RPMI8226 (cell line): ENCODE results near the gene EPHA2.

ENCODE experiments used
- DNase-seq: peaks from one replicate; pipeline ENCODE4 v3.0.0-alpha.2; 2015

EPHA2 gene

DNA sequence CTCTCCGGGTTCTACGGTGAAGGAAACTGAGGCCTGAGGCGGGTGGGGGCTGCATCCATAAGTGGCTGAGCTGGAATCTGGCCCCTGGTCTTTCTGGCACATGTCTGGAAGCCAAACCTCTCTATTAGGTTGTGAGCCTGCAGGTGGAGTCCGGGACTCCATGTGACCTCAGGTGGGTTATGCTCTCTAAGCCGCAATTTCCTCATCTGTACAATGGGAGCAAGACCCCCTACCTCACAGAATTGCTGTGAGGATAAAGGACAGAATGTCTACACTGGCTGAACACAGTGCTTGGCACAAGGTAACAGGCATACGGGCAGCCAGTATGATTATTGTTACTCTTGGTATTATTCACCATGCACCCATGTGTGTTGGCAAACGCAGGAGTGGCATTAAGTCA is 6.7 kb downstream of the EPHA2 start:
- DNase-seq, result no peak

DNA sequence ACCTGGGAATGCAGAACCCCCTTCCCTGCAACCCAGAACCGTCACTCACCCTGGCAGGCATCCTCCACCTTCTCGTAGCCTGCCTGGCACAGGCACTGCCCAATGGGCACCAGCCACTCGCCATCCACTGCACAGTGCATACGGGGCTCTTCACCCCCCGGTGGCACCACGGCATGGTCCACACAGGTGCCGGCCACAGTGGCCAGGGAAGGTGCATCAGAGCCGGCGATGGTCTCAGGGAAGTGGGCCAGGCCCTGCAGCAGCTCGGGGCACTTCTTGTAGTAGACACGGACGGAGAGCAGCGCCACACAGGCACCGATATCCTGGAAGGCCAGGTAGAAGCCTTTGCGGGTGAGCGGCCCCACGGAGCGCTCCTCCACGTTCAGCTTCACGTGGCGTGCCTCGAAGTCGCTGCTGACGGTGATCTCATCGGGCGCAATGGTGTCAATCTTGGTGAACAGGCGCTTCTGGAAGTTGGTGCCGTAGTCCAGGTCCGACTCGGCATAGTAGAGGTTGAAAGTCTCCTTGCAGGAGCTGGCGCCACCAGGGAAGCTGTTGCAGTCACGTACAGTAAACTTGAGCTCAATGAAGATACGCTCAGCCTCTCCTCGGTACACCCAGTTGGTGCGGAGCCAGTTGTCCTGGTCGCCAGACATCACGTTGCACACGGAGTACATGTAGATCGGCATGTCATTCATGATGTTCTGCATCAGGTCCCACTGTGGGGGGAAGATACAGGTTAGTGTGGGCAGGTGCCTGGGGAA is 7.4 kb downstream of the EPHA2 start:
- no peak for DNase-seq

DNA sequence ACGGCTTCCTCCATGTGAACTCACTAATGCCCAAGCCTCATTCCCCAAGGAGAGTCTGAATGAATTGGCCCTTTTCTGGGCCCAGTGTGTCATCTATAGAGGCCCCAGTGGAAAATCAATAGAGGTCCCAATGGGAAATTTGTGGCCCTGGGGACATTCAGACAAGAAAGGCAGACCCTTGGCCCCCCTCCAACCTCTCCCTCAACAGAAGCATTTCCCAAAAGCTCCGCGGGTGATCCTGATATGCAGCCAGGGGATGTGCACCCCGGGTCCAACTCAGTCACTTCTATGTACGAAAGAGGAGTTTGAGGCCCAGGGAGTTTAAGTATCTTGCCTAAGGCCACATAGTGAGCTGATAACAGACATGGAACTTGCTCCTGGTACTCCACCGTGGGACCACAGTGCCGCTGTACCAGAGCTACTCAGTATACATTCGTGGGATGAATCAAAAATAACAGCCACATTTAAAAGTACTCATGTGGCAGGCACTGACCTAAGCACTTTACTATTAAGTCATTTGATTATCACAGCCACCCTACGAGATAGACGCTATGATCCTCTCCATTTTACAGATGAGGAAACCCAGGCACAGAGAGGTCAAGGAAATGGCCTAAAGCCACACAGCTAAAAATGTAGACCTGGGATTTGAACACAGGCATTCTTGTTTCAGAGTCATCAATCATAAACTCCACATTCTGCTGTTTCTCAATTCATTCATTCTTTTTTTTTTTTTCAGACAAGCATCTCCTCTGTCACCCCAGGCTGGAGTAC is 8.5 kb downstream of the EPHA2 start:
- DNase-seq, result no peak

DNA sequence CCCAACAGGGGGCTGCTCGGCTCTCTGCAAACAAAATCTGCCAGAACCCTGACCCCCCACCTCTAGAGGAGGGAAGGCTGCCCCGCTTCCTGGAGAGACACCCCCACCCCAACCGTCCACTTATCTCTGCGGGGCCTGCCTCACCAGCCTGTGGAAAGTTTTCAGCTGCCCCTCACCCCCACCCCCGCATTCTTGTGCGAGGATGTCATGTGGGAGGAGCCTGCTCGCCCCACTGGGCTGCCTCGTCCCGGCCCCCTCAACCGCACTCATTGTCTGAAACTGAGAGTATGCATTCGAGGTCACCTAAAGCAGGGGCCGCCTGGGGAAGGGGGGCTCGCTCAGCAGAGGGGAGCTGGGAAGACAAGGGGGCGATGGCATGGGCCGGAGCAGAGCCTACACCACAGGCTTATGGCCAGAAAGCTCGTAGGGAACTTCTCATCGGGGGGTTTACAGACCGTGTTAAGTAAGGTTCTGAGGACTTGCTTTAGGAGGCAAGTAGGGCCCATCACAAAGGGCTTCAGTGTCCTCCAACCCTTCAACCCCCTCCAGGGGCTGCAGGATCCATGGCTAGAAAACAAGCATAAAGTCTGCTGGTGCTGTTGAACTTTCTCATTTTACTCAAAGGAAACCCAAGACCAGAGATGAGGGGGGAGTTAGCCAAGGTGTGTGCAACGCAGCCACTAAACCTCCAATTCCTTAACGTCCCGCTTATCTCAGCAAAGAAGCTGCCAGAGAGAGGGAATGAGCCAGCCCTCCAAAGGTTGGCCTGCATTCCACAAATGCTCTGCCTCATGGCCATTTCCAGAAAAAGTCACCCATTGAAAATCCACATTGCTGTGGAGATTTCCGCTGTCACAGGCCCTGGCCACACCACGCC is 9.4 kb downstream of the EPHA2 start:
- no peak for DNase-seq

DNA sequence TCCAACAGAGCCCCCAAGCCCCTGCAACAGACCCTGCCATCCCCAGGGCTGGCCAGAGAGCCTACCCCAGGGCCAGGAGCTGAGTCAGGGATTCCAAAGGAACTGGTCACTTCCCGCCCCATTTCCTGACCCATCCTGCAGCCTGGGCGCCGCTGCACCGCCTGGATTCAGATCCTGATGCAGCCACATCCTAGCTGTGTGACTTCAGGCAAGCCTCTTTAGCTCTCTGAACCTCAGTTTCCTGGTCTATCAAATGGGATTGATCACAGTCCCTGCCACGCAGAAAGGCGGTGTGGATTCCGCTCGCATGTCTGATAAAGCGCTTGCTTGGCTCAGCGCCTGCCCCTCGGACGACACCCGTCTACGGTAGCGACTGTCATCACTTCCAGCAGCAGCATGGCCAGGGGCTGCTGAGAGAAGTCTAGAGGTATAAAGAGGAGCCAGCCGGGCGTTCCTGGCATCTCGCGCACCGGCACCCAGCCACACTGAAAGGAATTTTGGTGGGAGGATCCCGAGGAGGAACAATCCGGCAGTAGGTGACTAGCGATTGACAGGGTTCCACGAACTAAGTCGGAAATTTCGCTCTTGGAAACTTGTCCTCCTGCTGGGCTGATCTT is 10.1 kb downstream of the EPHA2 start:
- no peak for DNase-seq

DNA sequence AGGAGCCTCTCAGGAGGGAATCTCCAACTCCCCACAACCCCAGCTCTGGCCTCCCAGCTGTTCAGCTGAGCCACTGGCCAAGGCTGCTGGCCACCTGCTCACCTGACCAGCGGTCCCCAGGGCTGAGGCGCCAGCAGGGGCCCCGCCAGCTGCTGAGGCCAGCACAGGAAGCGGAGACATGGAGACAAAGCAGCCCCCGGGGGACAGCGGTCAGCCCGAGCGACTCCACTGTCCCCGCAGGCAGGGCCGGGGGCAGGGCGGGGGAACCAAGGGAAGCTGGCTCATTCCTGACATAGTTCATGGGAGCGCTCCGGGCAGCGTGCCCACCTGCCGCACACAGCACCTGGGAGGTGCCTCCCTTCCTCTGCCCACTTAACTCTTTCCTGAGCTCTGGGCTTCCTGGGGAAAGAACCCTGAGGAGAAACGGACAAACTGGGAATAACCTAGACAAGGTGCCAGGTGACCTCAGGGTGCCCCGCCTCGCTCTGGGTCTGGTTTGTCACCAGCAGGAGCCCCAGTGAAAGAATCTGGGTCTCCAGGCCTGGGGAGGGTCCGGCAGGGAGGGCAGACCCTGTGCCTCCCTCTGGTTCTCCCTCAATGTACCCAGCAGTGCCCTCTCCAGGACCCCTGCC is 10.7 kb downstream of the EPHA2 start:
- DNase-seq, result no peak

DNA sequence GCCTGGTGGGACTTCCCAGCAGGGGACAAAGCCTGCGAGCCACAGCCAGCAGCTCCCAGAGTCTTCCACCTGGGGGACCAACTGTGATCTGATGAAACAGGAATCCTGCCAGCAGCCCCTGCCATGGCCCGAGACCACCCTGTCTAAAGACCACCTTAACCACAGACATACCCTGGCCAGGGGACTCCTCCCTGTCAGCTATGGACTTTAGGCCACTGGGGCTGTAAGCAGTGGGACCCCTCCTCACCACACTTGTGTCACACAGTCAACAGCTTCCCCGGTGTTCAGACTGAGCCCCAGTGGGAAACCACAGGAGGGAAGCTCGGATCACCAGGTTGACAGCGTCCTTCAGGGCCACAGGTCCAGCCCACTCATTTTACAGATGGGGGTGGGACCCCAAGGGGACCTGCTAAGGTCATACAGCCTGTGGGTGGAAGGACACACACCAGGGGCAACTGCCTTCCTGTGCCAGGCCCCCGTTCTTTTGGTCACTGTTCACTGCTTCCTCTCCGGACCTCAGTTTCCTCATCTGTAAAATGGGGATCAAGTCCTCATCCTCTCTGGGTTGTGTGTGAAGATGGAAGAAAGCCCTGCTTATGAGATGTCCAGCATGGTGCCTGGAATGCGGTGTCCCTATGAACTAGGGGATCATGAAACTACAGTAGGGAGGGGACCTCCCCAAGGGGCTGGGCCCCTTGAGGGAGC is 11.4 kb downstream of the EPHA2 start:
- no peak for DNase-seq

DNA sequence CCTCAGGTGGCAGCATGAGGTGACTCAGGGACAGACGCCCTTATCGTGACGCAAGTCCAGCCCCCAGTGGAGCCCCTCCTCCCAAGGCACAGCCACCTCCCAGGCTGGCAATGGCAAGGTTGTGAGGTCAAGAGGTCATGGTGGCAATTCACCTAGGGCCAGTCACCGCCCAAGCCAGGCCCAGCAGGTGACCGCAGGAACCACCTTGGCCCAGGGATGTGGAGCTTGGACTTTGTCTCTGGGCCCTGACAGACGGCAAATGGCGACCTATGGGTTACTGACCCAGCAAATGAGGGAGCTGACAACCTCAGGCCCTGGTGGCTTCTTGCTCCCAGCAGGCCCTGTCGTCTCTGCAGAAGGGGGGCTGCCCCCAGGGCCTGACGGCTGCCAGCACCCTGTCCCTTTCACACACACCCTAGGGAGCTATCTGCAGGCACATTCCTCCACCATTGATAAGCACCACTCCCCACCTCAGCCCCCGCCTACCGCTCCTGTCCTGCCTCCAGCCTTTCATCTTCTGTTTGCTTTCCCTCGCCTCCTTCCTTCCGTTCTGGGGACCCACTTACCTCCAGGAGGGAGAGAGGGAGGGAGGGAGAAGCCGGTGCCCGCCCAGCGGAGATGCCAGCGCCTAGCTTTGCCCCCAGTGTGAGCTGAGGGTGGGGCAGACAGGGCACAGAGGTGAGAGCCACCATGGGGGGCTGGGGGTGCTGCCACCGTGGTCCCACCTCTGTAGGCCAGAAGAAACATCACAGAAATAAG is 12.1 kb downstream of the EPHA2 start:
- no peak for DNase-seq

DNA sequence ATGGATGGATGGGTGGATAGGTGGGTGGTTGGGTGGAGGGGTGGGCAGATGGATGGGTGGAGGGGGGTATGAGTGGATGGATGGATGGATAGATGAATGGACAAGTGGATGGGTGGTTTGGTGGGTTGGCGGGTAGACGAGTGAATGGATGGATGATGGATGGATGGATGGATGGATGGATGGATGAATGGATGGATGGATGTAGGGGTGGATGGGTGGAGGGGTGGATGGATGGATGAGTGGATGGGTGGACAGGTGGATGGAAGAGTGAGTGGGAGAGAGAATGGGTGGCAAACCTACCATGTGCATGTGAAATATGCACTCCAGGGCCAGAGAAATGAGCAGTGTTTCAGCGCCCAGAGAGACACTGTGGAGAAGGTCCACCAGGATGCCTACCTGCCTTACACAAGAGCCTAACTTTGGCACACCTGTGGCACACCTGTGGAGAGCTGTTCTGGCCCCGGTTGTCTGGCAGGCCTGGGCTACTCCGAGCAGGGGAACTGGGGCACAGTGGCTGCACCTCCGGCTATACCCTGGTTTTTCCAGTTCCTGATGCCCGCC is 12.8 kb downstream of the EPHA2 start:
- no peak for DNase-seq

DNA sequence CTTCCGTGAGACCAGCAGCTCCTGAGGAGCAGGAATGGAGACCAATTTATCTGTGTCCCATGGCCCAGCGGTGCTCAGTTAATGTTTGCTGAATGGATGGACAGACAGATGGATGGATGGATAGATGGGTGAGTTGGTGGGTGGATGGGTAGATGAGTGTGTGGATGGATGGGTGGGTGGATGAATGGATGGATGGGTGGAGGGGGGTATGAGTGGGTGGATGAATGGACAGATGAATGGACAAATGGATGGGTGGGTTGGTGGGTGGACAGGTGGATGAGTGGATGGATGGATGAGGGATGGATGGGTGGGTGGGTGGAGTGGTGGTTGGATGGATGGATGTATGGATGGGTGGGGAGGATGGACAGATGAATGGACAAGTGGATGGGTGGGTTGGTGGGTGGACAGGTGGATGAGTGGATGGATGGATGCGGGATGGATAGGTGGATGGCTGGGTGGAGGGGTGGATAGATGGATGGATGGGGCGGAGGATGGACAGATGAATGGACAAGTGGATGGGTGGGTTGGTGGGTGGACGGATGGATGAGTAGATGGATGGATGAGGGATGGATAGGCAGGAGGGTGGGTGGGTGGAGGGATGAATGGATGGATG is 13.4 kb downstream of the EPHA2 start:
- DNase-seq, result no peak

DNA sequence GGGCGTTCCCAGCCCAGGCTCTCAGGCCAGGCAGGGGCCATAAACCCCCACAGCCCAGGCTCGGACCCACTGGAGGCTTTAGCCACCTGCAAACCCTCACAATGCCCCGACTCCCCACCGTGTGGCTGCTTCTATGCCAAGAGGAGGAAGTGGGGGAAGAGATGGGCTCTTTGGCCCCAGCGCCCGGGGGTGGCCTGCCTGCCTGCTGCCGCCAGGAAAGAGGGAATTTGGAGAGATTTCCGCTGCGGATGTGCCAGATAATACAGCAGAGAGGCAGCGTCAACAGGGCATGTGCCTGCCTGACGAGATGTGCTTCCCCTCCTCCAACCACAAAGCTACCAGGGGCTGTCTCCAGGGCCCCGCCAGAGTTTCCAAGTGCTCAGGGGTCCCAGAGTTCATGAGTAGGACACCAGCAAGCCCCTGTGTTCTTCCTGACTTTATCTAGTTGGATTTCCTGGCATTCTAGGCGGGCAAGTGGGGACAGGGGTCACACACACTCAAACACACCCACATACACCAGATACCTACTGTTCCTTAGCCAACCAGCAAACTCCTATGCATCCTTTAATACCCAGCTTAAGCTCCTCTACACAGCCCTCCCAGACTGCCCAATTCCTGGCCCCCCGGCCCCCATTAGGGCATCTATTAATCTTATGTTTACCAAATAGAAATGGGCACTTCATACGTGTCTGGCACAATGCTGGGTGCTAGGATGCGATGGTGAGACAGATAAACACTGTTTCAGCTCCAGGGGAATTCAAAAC is 14.1 kb downstream of the EPHA2 start:
- DNase-seq, result no peak

DNA sequence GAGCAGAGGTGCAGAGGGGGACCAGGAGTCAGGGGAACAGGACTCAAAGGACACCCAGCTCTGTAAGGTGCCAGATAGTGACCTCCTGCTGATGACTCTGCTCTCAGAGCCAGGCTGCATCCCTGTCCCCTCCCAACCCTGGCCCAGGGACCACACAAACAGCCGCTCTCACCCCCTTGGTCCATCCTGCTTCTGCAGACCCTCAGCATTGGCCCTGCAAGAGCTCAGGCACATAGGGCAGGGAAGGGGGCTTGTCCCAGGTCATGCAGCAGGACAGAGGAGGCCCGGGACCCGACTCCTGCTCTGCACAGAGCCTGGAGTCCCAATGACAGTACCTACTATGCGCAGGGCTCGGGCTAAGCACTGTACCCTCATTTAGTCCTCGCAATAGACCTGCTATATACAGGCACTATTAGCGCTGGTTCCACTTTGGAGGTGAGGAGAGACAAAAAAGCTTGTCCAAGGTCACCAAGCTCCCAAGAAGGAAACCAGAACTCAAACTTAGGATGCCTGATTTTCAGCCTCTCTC is 15.7 kb downstream of the EPHA2 start:
- DNase-seq, result no peak

DNA sequence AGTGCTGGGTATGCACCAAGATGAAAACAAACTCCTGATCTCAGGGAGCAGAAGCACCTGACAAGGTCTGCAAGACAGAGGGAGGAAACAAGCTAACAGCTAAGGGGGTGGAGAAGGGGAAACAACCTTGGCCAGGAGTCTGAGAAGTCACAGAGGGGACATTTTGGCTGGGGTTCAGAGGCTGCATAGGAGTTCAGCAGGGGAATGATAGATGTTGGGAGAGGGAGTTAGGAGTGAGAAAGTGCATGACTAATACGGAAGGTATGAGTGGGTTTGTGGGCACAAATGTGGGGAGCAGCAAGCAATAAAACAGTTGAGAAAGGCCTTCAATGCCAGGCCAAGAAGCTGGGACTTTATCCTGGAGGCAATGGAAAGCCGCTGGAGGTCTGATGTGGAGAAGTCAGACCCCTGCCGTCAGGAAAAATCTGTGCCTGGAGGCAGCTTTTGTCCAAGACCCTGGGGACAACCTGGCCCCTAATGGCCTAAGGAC is 16.4 kb downstream of the EPHA2 start:
- no peak for DNase-seq

DNA sequence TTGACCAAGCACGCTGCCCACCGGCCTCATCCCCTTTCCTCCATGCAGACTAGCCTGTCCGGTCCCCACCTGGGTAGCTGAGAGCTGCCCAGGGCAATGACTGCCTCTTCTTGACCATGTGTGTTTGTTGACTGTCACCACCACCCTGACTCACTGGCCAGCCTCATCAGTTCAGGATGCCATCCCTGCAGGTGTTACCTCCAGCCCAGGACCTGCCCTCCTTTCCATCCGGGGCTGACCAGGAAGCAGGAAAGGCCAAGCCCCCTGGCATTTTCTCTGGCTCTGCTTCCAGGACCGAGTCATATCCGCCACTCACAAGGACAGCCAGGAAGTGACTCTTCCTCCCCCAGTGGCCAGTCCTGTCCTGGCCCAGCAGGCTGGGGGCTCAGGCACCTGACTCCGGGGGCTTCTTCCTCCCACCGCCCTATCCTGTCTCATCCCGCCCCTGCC is 17.1 kb downstream of the EPHA2 start:
- no peak for DNase-seq

DNA sequence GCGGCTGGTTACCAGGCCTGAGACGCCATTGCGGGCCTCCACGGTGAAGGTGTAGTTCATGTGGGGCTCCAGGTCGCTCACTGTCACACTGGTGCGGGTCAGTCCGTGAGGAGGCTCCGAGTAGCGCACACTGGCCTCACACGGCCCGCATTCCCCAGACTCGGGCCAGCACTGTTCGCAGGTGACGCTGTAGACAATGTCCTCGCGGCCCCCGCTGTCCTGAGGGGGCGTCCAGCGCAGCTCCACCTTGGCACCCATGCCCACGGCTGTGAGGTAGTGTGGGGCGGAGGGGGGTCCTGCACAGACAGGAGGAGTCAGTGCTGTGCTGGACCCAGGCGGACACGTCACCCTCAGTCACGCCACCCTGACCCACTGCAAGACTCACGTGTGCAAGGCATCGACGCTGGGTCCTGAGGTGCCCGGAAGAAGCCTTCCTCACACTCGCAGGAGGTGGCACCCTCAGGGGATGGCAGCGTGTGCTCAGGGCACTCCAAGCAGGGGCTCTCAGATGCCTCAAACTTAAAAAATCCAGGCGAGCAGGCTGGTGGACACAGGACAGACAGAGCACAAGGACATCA is 17.9 kb downstream of the EPHA2 start:
- DNase-seq, result no peak

DNA sequence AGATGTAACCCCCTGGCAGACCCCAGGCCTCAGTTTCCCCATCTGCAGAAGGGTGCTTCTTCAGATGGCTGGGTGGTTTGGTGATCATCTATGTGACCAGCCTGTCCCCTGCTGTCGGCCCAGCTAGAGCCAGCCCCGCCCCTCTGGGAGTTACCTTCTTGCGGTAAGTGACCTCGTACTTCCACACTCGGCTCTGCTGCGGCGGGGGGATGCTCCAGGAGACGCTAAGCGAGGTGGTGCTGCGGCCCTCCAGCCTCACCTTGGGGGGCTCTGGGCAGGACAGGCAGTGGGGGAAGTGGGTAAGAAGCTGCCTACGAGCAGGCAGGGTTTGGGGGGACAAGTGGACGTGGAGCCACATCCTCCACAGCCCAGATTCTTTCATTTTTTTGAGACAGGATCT is 20.4 kb downstream of the EPHA2 start:
- no peak for DNase-seq

DNA sequence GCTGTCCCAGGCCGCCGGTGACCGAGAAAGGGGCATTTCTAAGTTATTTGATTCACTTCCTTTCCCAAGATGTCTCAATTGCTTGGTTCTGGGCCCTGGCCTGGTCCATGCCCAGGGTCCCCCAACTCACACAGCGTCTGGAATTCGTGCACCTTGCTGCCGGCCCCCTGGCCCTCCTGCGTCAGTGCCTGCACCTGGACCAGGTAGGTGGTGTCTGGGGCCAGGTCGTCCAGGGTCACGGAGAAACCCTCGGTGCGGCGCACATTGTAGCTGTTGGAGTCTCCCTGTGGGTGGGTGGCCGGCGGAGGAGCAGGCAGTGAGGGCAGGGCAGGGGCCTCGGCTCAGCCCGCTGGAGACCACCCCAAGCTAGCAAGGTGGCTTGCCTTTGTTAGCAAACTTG is 21.0 kb downstream of the EPHA2 start:
- DNase-seq, result no peak

DNA sequence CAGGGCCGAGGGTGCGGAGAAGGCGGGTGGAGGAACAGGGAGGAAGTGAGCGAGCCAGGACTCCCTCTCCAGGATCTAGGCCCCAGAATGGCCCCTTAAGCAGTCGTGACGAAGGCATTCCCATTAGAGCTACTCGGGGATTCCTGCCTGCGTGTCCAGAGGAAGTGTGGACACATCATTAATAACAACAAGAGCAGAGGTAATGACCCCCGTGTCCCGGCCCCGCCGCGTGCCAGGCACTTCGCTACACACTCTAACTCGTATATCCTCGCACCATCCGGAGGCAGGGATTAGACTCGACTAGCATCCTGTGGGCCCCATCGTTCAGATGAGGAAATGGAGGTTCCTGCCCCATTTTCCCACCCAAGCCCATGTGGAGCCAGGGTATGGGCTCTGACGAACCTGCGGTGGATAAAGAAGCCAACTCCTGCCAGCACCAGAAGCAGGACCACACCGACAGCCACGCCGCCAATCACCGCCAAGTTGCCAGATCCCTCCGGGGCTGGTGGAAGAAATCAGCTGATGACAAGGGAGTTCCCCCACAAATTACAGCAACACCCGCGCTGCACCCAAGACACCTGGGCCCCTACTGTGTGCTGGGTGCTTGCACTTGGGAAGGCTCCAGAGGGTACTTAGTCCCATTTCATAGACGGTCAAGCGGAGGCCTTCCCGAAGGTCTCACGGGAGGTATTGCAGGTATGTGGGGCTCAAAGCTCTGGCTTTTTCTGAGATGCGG is 21.6 kb downstream of the EPHA2 start:
- DNase-seq, result no peak
